ACC112 (cell line): ENCODE results near the gene WASHC3.

Experiments used
- H2AFZ ChIP-seq: fragments of 200-600 bp; sonication (generic); one replicate; pipeline ENCODE4 v1.6.0; 2017; ENCODE audit warnings: antibody characterized with exemption, low read length; ENCODE audit not compliant: unreplicated experiment
- H3K27ac ChIP-seq: fragments of 200-600 bp; sonication (generic); 2 replicates; pipeline ENCODE4 v1.5.1; 2014; ENCODE audit warnings: low read depth, mild to moderate bottlenecking, antibody characterized with exemption, low read length, moderate library complexity
- H3K27me3 ChIP-seq: fragments of 200-600 bp; sonication (generic); 2 replicates; pipeline ENCODE4 v1.6.1; 2014; ENCODE audit warnings: mild to moderate bottlenecking, antibody characterized with exemption, low read length, moderate library complexity, mixed read lengths; ENCODE audit not compliant: insufficient read depth
- H3K36me3 ChIP-seq: fragments of 200-600 bp; sonication (generic); 2 replicates; pipeline ENCODE4 v1.6.1; 2016; ENCODE audit warnings: mild to moderate bottlenecking, antibody characterized with exemption, low read length, moderate library complexity, mixed read lengths; ENCODE audit not compliant: insufficient read depth
- H3K4me1 ChIP-seq: fragments of 200-600 bp; sonication (generic); one replicate; pipeline ENCODE4 v1.6.1; 2016; ENCODE audit warnings: low read length, mixed read lengths; ENCODE audit not compliant: insufficient read depth, unreplicated experiment, control insufficient read depth
- H3K4me3 ChIP-seq: fragments of 200-600 bp; sonication (generic); 2 replicates; pipeline ENCODE4 v1.5.1; 2014; ENCODE audit warnings: mild to moderate bottlenecking, low read depth, low read length
- H3K79me2 ChIP-seq: fragments of 200-600 bp; sonication (generic); one replicate; pipeline ENCODE4 v1.6.0; 2016; ENCODE audit warnings: low read length; ENCODE audit not compliant: control insufficient read depth, unreplicated experiment, insufficient read depth

The WASHC3 gene

GRCh38 chr12:102069707-102070106 is 7.9 kb upstream of the WASHC3 start:
- Histone ChIP-seq H2AFZ (no peak overlapping the region), H3K27me3 (no peaks in the 10 kb centered on the region), H3K4me1 (peaks cover 14% of the 10 kb centered on the region), H3K79me2 (no peaks in the 10 kb centered on the region), H3K27ac (no peak overlapping the region), H3K4me3 (no peak overlapping the region), H3K36me3 (no peaks in the 10 kb centered on the region)

GRCh38 chr12:102067574-102068258 is 5.9 kb upstream of the WASHC3 start:
- Histone ChIP-seq H3K27ac (no peak overlapping the region), H3K27me3 (no peaks in the 10 kb centered on the region), H2AFZ (peak overlapping the region; percentile 17), H3K79me2 (no peaks in the 10 kb centered on the region), H3K36me3 (no peaks in the 10 kb centered on the region), H3K4me1 (peaks cover 14% of the 10 kb centered on the region), H3K4me3 (no peak overlapping the region)

GRCh38 chr12:102064476-102064875 is 2.7 kb upstream of the WASHC3 start:
- H3K36me3 ChIP-seq, result 0 out of 2 replicates have a peak, but pooled peaks cover under 1% of the 10 kb centered on the region
- H3K4me1 ChIP-seq, result peaks cover 14% of the 10 kb centered on the region
- no peak overlapping the region for H2AFZ ChIP-seq
- H3K79me2 ChIP-seq, result peaks cover 9% of the 10 kb centered on the region
- H3K4me3 ChIP-seq, result no peak overlapping the region
- H3K27ac ChIP-seq, result no peak overlapping the region
- H3K27me3 ChIP-seq, result no peaks in the 10 kb centered on the region

GRCh38 chr12:102063069-102063468 is 1.3 kb upstream of the WASHC3 start:
- no peak overlapping the region for H3K27ac ChIP-seq
- H3K36me3 ChIP-seq, result peaks cover 5% of the 10 kb centered on the region; the same call in 1 of the 2 replicates
- no peak overlapping the region for H3K4me3 ChIP-seq
- H3K4me1 ChIP-seq, result peaks cover 9% of the 10 kb centered on the region
- H2AFZ ChIP-seq, result no peak overlapping the region
- H3K79me2 ChIP-seq, result peaks cover 9% of the 10 kb centered on the region
- H3K27me3 ChIP-seq, result no peaks in the 10 kb centered on the region

GRCh38 chr12:102062419-102062806 is 622 bp upstream of the WASHC3 start:
- no peaks in the 10 kb centered on the region for H3K27me3 ChIP-seq
- H3K4me1 ChIP-seq, result peaks cover 3% of the 10 kb centered on the region
- H3K79me2 ChIP-seq, result peaks cover 9% of the 10 kb centered on the region
- H3K27ac ChIP-seq, result no peak overlapping the region
- H3K36me3 ChIP-seq, result peaks cover 11% of the 10 kb centered on the region
- peak overlapping the region; percentile 26 for H2AFZ ChIP-seq
- peak overlapping the region; percentile 89 for H3K4me3 ChIP-seq

GRCh38 chr12:102061096-102061559 is 663 bp downstream of the WASHC3 start:
- peaks cover 24% of the 10 kb centered on the region for H3K36me3 ChIP-seq
- no peak overlapping the region for H3K27ac ChIP-seq
- H2AFZ ChIP-seq, result peak overlapping the region; percentile 69
- no peaks in the 10 kb centered on the region for H3K27me3 ChIP-seq
- H3K4me1 ChIP-seq, result no peaks in the 10 kb centered on the region
- peaks cover 12% of the 10 kb centered on the region for H3K79me2 ChIP-seq
- H3K4me3 ChIP-seq, result peak overlapping the region; percentile 89

- Histone ChIP-seq H3K4me1 (no peaks in the 10 kb centered on the region), H3K27ac (no peak overlapping the region), H3K36me3 (peaks cover 37% of the 10 kb centered on the region), H3K27me3 (no peaks in the 10 kb centered on the region), H3K4me3 (no peak overlapping the region), H2AFZ (no peak overlapping the region), H3K79me2 (peaks cover 12% of the 10 kb centered on the region)
These were observed 2.4 kb downstream of the WASHC3 start for GRCh38 chr12:102059343-102059742.

- Histone ChIP-seq H2AFZ (no peak overlapping the region), H3K4me1 (no peaks in the 10 kb centered on the region), H3K36me3 (peaks cover 48% of the 10 kb centered on the region)
These were observed 7.4 kb downstream of the WASHC3 start for GRCh38 chr12:102054345-102054744.

GRCh38 chr12:102053062-102053349 is 8.8 kb downstream of the WASHC3 start:
- Histone ChIP-seq H3K4me3 (no peak overlapping the region), H2AFZ (no peak overlapping the region), H3K36me3 (peaks cover 49% of the 10 kb centered on the region), H3K27me3 (no peaks in the 10 kb centered on the region), H3K79me2 (peaks cover 8% of the 10 kb centered on the region), H3K4me1 (no peaks in the 10 kb centered on the region), H3K27ac (no peak overlapping the region)

More at GRCh38 chr12:102054345-102054744, 7.4 kb downstream of the WASHC3 start:
- H3K4me3 ChIP-seq, result no peak overlapping the region
- H3K27ac ChIP-seq, result no peak overlapping the region
- peaks cover 8% of the 10 kb centered on the region for H3K79me2 ChIP-seq
- no peaks in the 10 kb centered on the region for H3K27me3 ChIP-seq

GRCh38 chr12:102052192-102053061 is 9.4 kb downstream of the WASHC3 start:
- Histone ChIP-seq H3K27me3 (no peaks in the 10 kb centered on the region), H3K27ac (no peak overlapping the region), H3K79me2 (peaks cover 8% of the 10 kb centered on the region), H3K4me3 (no peak overlapping the region), H3K4me1 (no peaks in the 10 kb centered on the region), H2AFZ (no peak overlapping the region), H3K36me3 (peaks cover 43% of the 10 kb centered on the region)
